DOHH2 (cell line): ENCODE measurements around the gene ZBTB38.

Source experiments
- H3F3A ChIP-seq: fragments of 200-600 bp; sonication (generic), shearing (Covaris generic); 2 replicates; pipeline ENCODE4 v1.6.0; 2016; ENCODE audit warnings: antibody characterized with exemption, mild to moderate bottlenecking; ENCODE audit not compliant: control insufficient read depth, insufficient read depth
- H3K27ac ChIP-seq: fragments of 200-600 bp; sonication (generic); 2 replicates; pipeline ENCODE4 v1.5.1; 2014; ENCODE audit warnings: low read depth, mild to moderate bottlenecking, low read length, moderate library complexity
- H3K27me3 ChIP-seq: fragments of 200-600 bp; sonication (generic); 2 replicates; pipeline ENCODE4 v1.6.1; 2014; ENCODE audit warnings: mild to moderate bottlenecking, low read length, mixed read lengths; ENCODE audit not compliant: control insufficient read depth
- H3K36me3 ChIP-seq: fragments of 200-600 bp; sonication (generic); 2 replicates; pipeline ENCODE4 v1.6.1; 2014; ENCODE audit warnings: mild to moderate bottlenecking, low read length, moderate library complexity, mixed read lengths; ENCODE audit not compliant: control insufficient read depth
- H3K4me1 ChIP-seq: fragments of 200-600 bp; sonication (generic); 2 replicates; pipeline ENCODE4 v1.6.1; 2014; ENCODE audit warnings: mild to moderate bottlenecking, low read length, mixed read lengths; ENCODE audit not compliant: control insufficient read depth
- H3K4me2 ChIP-seq: fragments of 200-600 bp; sonication (generic); 2 replicates; pipeline ENCODE4 v1.6.0; 2014; ENCODE audit warnings: mild to moderate bottlenecking, low read length, moderate library complexity
- H3K4me3 ChIP-seq: fragments of 200-600 bp; sonication (generic); 2 replicates; pipeline ENCODE4 v1.5.1; 2014; ENCODE audit warnings: mild to moderate bottlenecking, low read length, mixed read lengths
- H3K79me2 ChIP-seq: fragments of 200-600 bp; sonication (generic); 2 replicates; pipeline ENCODE4 v1.6.1; 2014; ENCODE audit warnings: mild to moderate bottlenecking, low read length, mixed read lengths; ENCODE audit not compliant: control insufficient read depth
- H3K9me2 ChIP-seq: fragments of 200-600 bp; sonication (generic); replicated peaks from 2 replicates; pipeline ENCODE4 v1.6.1; 2014; ENCODE audit warnings: mild to moderate bottlenecking, low read length, mixed read lengths; ENCODE audit not compliant: control insufficient read depth
- H3K9me3 ChIP-seq: fragments of 200-600 bp; sonication (generic); 2 replicates; pipeline ENCODE4 v1.6.1; 2014; ENCODE audit warnings: antibody characterized with exemption, low read length, mixed read lengths; ENCODE audit not compliant: control insufficient read depth, insufficient read depth
- H4K20me1 ChIP-seq: fragments of 200-600 bp; sonication (generic); 2 replicates; pipeline ENCODE4 v1.6.0; 2014; ENCODE audit warnings: low read depth, mild to moderate bottlenecking, antibody characterized with exemption, low read length, moderate library complexity; ENCODE audit not compliant: control insufficient read depth, insufficient read depth
- EZH2phosphoT487 ChIP-seq: fragments of 200-600 bp; sonication (generic); IDR thresholded peaks from 2 replicates; pipeline ENCODE4 v1.6.1; 2017; ENCODE audit warnings: borderline replicate concordance, mild to moderate bottlenecking, antibody characterized with exemption, low read length, moderate library complexity, mixed read lengths
- TF ChIP-seq, protein P1 (sequence below): fragments of 200-600 bp; sonication (generic); IDR thresholded peaks from one replicate; pipeline ENCODE4 v1.5.1; 2014; ENCODE audit warnings: antibody characterized with exemption, mild to moderate bottlenecking, low read depth, low read length; ENCODE audit not compliant: poor library complexity, severe bottlenecking

ZBTB38 gene

DNA sequence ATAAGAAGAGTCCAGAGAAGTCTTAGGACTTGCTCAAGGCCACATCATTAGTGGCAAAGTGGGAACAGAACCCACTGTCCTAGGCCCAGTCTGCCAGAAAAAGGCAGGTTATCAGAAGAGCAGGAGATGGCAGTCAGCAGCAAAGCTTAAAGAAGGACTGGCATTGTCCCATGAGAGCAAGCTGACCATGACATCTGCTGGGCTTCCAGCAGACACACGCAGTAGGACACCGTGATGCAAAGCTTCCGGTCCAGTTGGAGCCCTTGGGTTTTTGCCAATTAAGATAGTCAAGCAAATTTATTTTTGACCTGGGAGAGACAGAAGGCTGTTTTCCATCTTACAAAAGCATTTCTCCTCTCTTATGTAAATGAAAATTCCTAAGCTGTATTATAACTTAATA is 42.1 kb downstream of the ZBTB38 start:
- H3K4me3 ChIP-seq, result no peak overlapping the region; the same call in 1 of the 2 replicates
- peaks cover 15% of the 10 kb centered on the region for H3K36me3 ChIP-seq
- no peak for TF ChIP-seq EZH2phosphoT487
- TF ChIP-seq, protein P1, sequence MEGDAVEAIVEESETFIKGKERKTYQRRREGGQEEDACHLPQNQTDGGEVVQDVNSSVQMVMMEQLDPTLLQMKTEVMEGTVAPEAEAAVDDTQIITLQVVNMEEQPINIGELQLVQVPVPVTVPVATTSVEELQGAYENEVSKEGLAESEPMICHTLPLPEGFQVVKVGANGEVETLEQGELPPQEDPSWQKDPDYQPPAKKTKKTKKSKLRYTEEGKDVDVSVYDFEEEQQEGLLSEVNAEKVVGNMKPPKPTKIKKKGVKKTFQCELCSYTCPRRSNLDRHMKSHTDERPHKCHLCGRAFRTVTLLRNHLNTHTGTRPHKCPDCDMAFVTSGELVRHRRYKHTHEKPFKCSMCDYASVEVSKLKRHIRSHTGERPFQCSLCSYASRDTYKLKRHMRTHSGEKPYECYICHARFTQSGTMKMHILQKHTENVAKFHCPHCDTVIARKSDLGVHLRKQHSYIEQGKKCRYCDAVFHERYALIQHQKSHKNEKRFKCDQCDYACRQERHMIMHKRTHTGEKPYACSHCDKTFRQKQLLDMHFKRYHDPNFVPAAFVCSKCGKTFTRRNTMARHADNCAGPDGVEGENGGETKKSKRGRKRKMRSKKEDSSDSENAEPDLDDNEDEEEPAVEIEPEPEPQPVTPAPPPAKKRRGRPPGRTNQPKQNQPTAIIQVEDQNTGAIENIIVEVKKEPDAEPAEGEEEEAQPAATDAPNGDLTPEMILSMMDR, result no peak
- peaks cover 32% of the 10 kb centered on the region for H3K4me1 ChIP-seq
- H3K27ac ChIP-seq, result no peak overlapping the region
- no peaks in the 10 kb centered on the region for H3K9me2 ChIP-seq
- no peaks in the 10 kb centered on the region for H4K20me1 ChIP-seq
- no peaks in the 10 kb centered on the region for H3K79me2 ChIP-seq
- no peaks in the 10 kb centered on the region for H3F3A ChIP-seq
- H3K4me2 ChIP-seq, result peak overlapping the region; percentile 70; the same call in 1 of the 2 replicates
- H3K9me3 ChIP-seq, result no peaks in the 10 kb centered on the region
- no peaks in the 10 kb centered on the region for H3K27me3 ChIP-seq

- Histone ChIP-seq H3K9me2 (no peaks in the 10 kb centered on the region), H3K4me3 (peak overlapping the region; percentile 52), H3K27me3 (no peaks in the 10 kb centered on the region), H3K79me2 (no peaks in the 10 kb centered on the region), H3K27ac (peak overlapping the region; percentile 17; the same call in 1 of the 2 replicates), H3F3A (no peaks in the 10 kb centered on the region), H3K4me1 (peaks cover 32% of the 10 kb centered on the region), H3K9me3 (no peaks in the 10 kb centered on the region), H4K20me1 (no peaks in the 10 kb centered on the region), H3K36me3 (peaks cover 12% of the 10 kb centered on the region), H3K4me2 (peak overlapping the region; percentile 70)
- TF ChIP-seq, protein P1, result no peak
- TF ChIP-seq EZH2phosphoT487, result no peak
These were observed 42.5 kb downstream of the ZBTB38 start for GRCh38 chr3:141410846-141411245.

GRCh38 chr3:141411251-141411771 is 43.0 kb downstream of the ZBTB38 start:
- H3K4me1 ChIP-seq, result peaks cover 32% of the 10 kb centered on the region
- no peaks in the 10 kb centered on the region for H4K20me1 ChIP-seq
- H3K9me3 ChIP-seq, result no peaks in the 10 kb centered on the region
- H3K4me2 ChIP-seq, result peak overlapping the region; percentile 70
- no peaks in the 10 kb centered on the region for H3K79me2 ChIP-seq
- H3K9me2 ChIP-seq, result no peaks in the 10 kb centered on the region
- peak overlapping the region; percentile 17; the same call in 1 of the 2 replicates for H3K27ac ChIP-seq
- no peaks in the 10 kb centered on the region for H3F3A ChIP-seq
- H3K27me3 ChIP-seq, result no peaks in the 10 kb centered on the region
- no peak for TF ChIP-seq EZH2phosphoT487
- TF ChIP-seq, protein P1, result no peak
- H3K4me3 ChIP-seq, result peak overlapping the region; percentile 52
- H3K36me3 ChIP-seq, result peaks cover 10% of the 10 kb centered on the region
